SKM-1 treated with dmso at 0.1 percent for 144 hours (cell line): ENCODE measurements around the gene CRB1.

Source experiments
- DNase-seq: peaks from one replicate; lab custom pipeline; 2025; ENCODE audit not compliant: unreplicated experiment; lab: John Stamatoyannopoulos, UW

CRB1 gene

GRCh38 chr1:197268012-197268411 lies at the start of gene CRB1:
TSS of gene CRB1 (plus strand) at chr1:197268252. CDS start at chr1:197268413, 161 bp downstream.
- no peak for DNase-seq

- no peak for DNase-seq
These were observed 49.2 kb upstream of the CRB1 start for GRCh38 chr1:197218857-197219256.

GRCh38 chr1:197222025-197222685 lies 45.9 kb upstream of the CRB1 start:
- no peak for DNase-seq

GRCh38 chr1:197222780-197223179 lies 45.3 kb upstream of the CRB1 start:
- no peak for DNase-seq

GRCh38 chr1:197224160-197224559 lies 43.9 kb upstream of the CRB1 start:
- DNase-seq = no peak

GRCh38 chr1:197225611-197226010 lies 42.4 kb upstream of the CRB1 start:
- DNase-seq = no peak

- no peak for DNase-seq
These were observed 33.5 kb upstream of the CRB1 start for GRCh38 chr1:197234581-197234980.

GRCh38 chr1:197235355-197235754 lies 32.7 kb upstream of the CRB1 start:
- no peak for DNase-seq

GRCh38 chr1:197247465-197247864 lies 20.6 kb upstream of the CRB1 start:
- no peak for DNase-seq

- DNase-seq = no peak
These were observed 18.7 kb upstream of the CRB1 start for GRCh38 chr1:197249324-197249723.

- DNase-seq = no peak
These were observed 17.4 kb upstream of the CRB1 start for GRCh38 chr1:197250616-197251015.

GRCh38 chr1:197252973-197253372 lies 15.1 kb upstream of the CRB1 start:
- no peak for DNase-seq

- DNase-seq = no peak
These were observed 13.2 kb upstream of the CRB1 start for GRCh38 chr1:197254866-197255265.

- DNase-seq = no peak
These were observed 3.0 kb upstream of the CRB1 start for GRCh38 chr1:197264936-197265567.

GRCh38 chr1:197269053-197269452 lies 1.0 kb downstream of the CRB1 start:
- DNase-seq = no peak

GRCh38 chr1:197272791-197273190 lies 4.7 kb downstream of the CRB1 start:
- no peak for DNase-seq

- no peak for DNase-seq
These were observed 9.1 kb downstream of the CRB1 start for GRCh38 chr1:197277166-197277565.

GRCh38 chr1:197284325-197284724 lies 16.3 kb downstream of the CRB1 start:
- DNase-seq = no peak

- peak; percentile 28 for DNase-seq
These were observed 16.9 kb downstream of the CRB1 start for GRCh38 chr1:197284966-197285365.

- DNase-seq = no peak
These were observed 17.6 kb downstream of the CRB1 start for GRCh38 chr1:197285526-197286205.

- no peak for DNase-seq
These were observed 18.6 kb downstream of the CRB1 start for GRCh38 chr1:197286634-197287033.

GRCh38 chr1:197287863-197288262 lies 19.8 kb downstream of the CRB1 start:
- DNase-seq = no peak
